ENCODE measurements around the gene TNS2. TPM values are rescaled to one million over a fixed set of nuclear protein-coding genes. Genes with fewer than 3 reads are reported as not detected.

Gene TNS2
- polyA plus RNA-seq, 1 of the 3 experiments (the other 2 are of a cell fraction) = 50.0 TPM

DNA sequence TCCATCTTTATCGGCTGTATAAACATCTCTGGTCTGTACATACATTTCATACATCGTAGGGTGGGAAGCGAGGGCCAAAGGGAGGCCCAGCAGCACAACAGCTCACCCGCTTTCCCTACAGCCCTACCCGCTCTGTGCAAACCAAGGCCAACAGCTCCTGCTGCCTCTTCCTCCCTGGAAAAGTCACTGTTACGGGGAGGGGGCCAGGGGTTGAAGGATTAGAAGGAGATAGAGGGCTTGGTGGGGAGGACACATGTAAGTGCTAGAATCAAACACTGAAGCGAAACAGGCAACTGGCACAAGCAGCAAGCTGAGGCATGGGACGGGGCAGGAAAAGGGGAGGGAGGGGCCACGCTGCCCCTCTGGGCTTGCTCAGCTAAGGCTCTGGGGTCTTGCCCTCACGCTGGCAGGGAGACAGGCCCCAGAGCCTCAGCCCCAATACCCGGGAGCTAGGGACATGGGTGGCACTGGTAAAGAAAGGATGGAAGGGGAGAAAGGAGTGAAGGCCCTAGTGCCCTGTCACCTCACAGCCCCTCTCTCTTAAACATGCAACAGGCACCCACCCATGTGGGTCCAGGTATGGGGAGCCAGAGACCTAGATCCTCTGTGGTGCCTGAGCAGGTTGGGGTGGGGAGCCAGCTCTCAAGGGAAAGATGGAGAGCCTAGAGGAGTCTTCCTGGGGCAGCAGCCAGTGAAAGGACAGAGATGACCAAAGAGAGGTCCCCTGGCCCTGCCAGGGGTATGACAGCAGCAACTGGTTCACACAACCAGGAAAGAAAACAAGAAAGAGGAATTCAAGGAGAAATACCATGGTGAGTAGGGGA is 15.0 kb downstream of the TNS2 start:
- Histone ChIP-seq H3K27me3 (ENCODE audit: insufficient read depth) (no peaks in the 10 kb centered on the region), H3K9ac (no peak overlapping the region), H3K4me2 (no peak overlapping the region), H3K4me1 (ENCODE audit: control insufficient read depth in 1 of 2, insufficient read depth in 2 of 2, low read depth in 1 of 2, low read length in 1 of 2) (peaks cover 17 to 22% of the 10 kb centered on the region in 2 experiments; a peak in 3 of 4 replicates), H2AFZ (ENCODE audit: low read depth) (no peak overlapping the region), H3K9me2 (no peaks in the 10 kb centered on the region), H3K79me2 (ENCODE audit: insufficient read depth) (no peaks in the 10 kb centered on the region), H3K4me3 (ENCODE audit: low read depth in 2 of 2, low read length in 1 of 2) (no peak overlapping the region), H4K20me1 (ENCODE audit: insufficient read depth) (no peaks in the 10 kb centered on the region), H3K9me3 (no peaks in the 10 kb centered on the region), H3K36me3 (replicated peaks in 1 of 2; ENCODE audit: control insufficient read depth in 1 of 2, insufficient read depth in 2 of 2, low read length in 1 of 2) (peaks cover 11 to 30% of the 10 kb centered on the region in 2 experiments), H3K27ac (ENCODE audit: low read depth in 2 of 2, low read length in 1 of 2) (peak overlapping the region in 1 of 2 experiments; percentile 66; a peak in 2 of 4 replicates), H3F3A (replicated peaks; ENCODE audit: insufficient read depth) (peaks cover 35% of the 10 kb centered on the region)
- ChIA-PET CTCF (interaction anchor here (0.6 to 14.5 kb wide), 27 partner anchors 9 to 385 kb away, joined by 3 to 385 read pairs (median 10); partner anchors contain the start of genes AAAS, CSAD, IGFBP6 and SOAT2), POLR2A (interaction anchor here (0.8 to 2.1 kb wide), 4 partner anchors 15 to 94 kb away, joined by 3 to 10 read pairs (median 6); partner anchors contain the start of genes IGFBP6 and SPRYD3)
- TF ChIP-seq MXI1 (IDR thresholded peaks at IDR 0.05; ENCODE audit: low read depth, low read length) (no peak), POLR2AphosphoS5 (IDR thresholded peaks at IDR 0.05; ENCODE audit: low read depth, low read length) (no peak; the same call in 1 of the 2 replicates), NRF1 (IDR thresholded peaks at IDR 0.05; ENCODE audit: low read depth, low read length) (no peak), GATA2 (CRISPR knock-in tag; IDR thresholded peaks at IDR 0.05) (no peak), TCF12 (IDR thresholded peaks at IDR 0.05) (no peak), GABPA (IDR thresholded peaks at IDR 0.05; ENCODE audit: low read depth) (no peak), TAF1 (IDR thresholded peaks at IDR 0.05; ENCODE audit: borderline replicate concordance, low read depth, low read length) (no peak), CHD2 (IDR thresholded peaks at IDR 0.05; ENCODE audit: low read length, partially characterized antibody) (no peak)
- TF ChIP-seq, protein P1, sequence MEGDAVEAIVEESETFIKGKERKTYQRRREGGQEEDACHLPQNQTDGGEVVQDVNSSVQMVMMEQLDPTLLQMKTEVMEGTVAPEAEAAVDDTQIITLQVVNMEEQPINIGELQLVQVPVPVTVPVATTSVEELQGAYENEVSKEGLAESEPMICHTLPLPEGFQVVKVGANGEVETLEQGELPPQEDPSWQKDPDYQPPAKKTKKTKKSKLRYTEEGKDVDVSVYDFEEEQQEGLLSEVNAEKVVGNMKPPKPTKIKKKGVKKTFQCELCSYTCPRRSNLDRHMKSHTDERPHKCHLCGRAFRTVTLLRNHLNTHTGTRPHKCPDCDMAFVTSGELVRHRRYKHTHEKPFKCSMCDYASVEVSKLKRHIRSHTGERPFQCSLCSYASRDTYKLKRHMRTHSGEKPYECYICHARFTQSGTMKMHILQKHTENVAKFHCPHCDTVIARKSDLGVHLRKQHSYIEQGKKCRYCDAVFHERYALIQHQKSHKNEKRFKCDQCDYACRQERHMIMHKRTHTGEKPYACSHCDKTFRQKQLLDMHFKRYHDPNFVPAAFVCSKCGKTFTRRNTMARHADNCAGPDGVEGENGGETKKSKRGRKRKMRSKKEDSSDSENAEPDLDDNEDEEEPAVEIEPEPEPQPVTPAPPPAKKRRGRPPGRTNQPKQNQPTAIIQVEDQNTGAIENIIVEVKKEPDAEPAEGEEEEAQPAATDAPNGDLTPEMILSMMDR (IDR thresholded peaks at IDR 0.05) = no peak
- TF ChIP-seq, protein P2, sequence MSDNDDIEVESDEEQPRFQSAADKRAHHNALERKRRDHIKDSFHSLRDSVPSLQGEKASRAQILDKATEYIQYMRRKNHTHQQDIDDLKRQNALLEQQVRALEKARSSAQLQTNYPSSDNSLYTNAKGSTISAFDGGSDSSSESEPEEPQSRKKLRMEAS (IDR thresholded peaks at IDR 0.05; ENCODE audit: low read depth) = no peak
- no peak for DNase-seq
- WGBS (ENCODE audit: low lambda C conversion rate) = 95% methylated on average over 11 of the region's 11 CpGs

DNA sequence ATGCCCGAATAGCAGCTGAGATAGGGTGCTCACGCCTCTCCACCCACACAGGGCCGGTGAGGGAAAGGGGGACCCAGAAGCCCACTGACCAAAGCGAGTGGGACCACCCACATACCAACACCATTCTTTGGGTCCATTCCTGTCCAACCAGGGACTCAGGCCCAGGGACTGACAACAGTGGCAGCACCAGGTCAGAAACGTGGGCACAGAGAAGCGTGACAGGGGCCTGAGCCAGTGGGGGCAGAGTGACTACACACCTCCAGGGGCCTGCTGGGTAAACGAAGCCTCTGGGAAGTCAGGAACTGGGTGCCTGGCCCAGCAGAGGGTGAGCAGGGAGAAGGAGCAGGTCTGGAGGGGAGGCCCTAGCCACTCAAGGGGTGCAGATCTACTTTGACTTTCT is 15.6 kb downstream of the TNS2 start:
- H4K20me1 ChIP-seq (ENCODE audit: insufficient read depth) = no peaks in the 10 kb centered on the region
- no peaks in the 10 kb centered on the region for H3K79me2 ChIP-seq (ENCODE audit: insufficient read depth)
- no peak overlapping the region for H3K4me3 ChIP-seq (ENCODE audit: low read depth in 2 of 2, low read length in 1 of 2)
- H3F3A ChIP-seq (replicated peaks; ENCODE audit: insufficient read depth) = peaks cover 37% of the 10 kb centered on the region
- TF ChIP-seq, protein P3, sequence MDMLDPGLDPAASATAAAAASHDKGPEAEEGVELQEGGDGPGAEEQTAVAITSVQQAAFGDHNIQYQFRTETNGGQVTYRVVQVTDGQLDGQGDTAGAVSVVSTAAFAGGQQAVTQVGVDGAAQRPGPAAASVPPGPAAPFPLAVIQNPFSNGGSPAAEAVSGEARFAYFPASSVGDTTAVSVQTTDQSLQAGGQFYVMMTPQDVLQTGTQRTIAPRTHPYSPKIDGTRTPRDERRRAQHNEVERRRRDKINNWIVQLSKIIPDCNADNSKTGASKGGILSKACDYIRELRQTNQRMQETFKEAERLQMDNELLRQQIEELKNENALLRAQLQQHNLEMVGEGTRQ (IDR thresholded peaks at IDR 0.05; ENCODE audit: borderline replicate concordance, low read depth, low read length) = no peak
- TF ChIP-seq TEAD4 (IDR thresholded peaks at IDR 0.05; ENCODE audit: borderline replicate concordance, insufficient read depth) (no peak), SMC3 (IDR thresholded peaks at IDR 0.05; ENCODE audit: low read depth, low read length) (no peak), FOXJ3 (CRISPR knock-in tag; IDR thresholded peaks at IDR 0.05) (no peak), ELF1 (IDR thresholded peaks at IDR 0.05) (no peak), GABPA (IDR thresholded peaks at IDR 0.05; ENCODE audit: low read depth) (no peak), RXRA (IDR thresholded peaks at IDR 0.05; ENCODE audit: borderline replicate concordance, low read depth) (no peak), YY1 (IDR thresholded peaks at IDR 0.05; ENCODE audit: low read depth) (no peak), SIN3A (IDR thresholded peaks at IDR 0.05; ENCODE audit: borderline replicate concordance, low read depth, low read length) (no peak), NFIC (IDR thresholded peaks at IDR 0.05; ENCODE audit: borderline replicate concordance) (no peak)
- TF ChIP-seq, protein P1 (IDR thresholded peaks at IDR 0.05) = no peak
- no peaks in the 10 kb centered on the region for H3K9me3 ChIP-seq
- CTCF ChIA-PET = interaction anchor here (0.6 to 14.5 kb wide), 45 partner anchors 9 to 384 kb away, joined by 3 to 385 read pairs (median 5); partner anchors contain the start of genes AAAS, CSAD, ESPL1 and IGFBP6
- no peaks in the 10 kb centered on the region for H3K9me2 ChIP-seq
- H3K4me2 ChIP-seq = no peak overlapping the region
- WGBS (ENCODE audit: low lambda C conversion rate) = 75% methylated on average over 7 of the region's 7 CpGs
- peaks cover 17 to 20% of the 10 kb centered on the region in 2 experiments; a peak in 3 of 4 replicates for H3K4me1 ChIP-seq (ENCODE audit: control insufficient read depth in 1 of 2, insufficient read depth in 2 of 2, low read depth in 1 of 2, low read length in 1 of 2)
- no peak for DNase-seq
- no peaks in the 10 kb centered on the region for H3K27me3 ChIP-seq (ENCODE audit: insufficient read depth)
- H3K27ac ChIP-seq (ENCODE audit: low read depth in 2 of 2, low read length in 1 of 2) = peak overlapping the region in 1 of 2 experiments; percentile 66; a peak in 1 of 4 replicates
- H2AFZ ChIP-seq (ENCODE audit: low read depth) = no peak overlapping the region
- peaks cover 11 to 29% of the 10 kb centered on the region in 2 experiments for H3K36me3 ChIP-seq (replicated peaks in 1 of 2; ENCODE audit: control insufficient read depth in 1 of 2, insufficient read depth in 2 of 2, low read length in 1 of 2)
- no peak overlapping the region for H3K9ac ChIP-seq
- POLR2A ChIA-PET = interaction anchor here (1.0 to 2.1 kb wide), 4 partner anchors 14 to 94 kb away, joined by 3 to 10 read pairs (median 8); partner anchors contain the start of genes IGFBP6 and SPRYD3

Measured in SK-N-SH (cell line).